DND-41 (cell line): ENCODE results near the gene RORB.

Experiments
- ATAC-seq: fragments of 200-7000 bp; cut with Tn5 transposase; 3 replicates; pipeline ENCODE4 v1.9.1; 2021; ENCODE audit warnings: low read depth; ENCODE audit not compliant: insufficient read depth
- DNase-seq: peaks from one replicate; pipeline ENCODE4 v3.0.0-alpha.2; 2020
- H2AFZ ChIP-seq: 2 replicates; pipeline ENCODE4 v1.6.0; 2012; ENCODE audit warnings: low read depth, low read length
- H3K27ac ChIP-seq: 2 replicates; pipeline ENCODE4 v1.5.1; 2012; ENCODE audit warnings: low read length, inconsistent platforms
- H3K27me3 ChIP-seq: fragments of 200-600 bp; sonication (generic); 2 replicates; pipeline ENCODE4 v1.6.0; 2012; ENCODE audit warnings: low read length, mild to moderate bottlenecking, inconsistent platforms; ENCODE audit not compliant: insufficient read depth, poor library complexity
- H3K36me3 ChIP-seq: 2 replicates; pipeline ENCODE4 v1.5.1; 2012; ENCODE audit warnings: low read length, inconsistent platforms; ENCODE audit not compliant: insufficient read depth
- H3K4me1 ChIP-seq: 2 replicates; pipeline ENCODE4 v1.5.1; 2012; ENCODE audit warnings: mild to moderate bottlenecking, low read length; ENCODE audit not compliant: insufficient read depth
- H3K4me2 ChIP-seq: 2 replicates; pipeline ENCODE4 v1.6.0; 2012; ENCODE audit warnings: mild to moderate bottlenecking, moderate library complexity, low read length, inconsistent platforms; ENCODE audit not compliant: insufficient read depth
- H3K4me3 ChIP-seq, 2 experiments: fragments of 200-600 bp in 1 of 2; shearing (Covaris generic) in 1 of 2; 2 replicates each; pipeline ENCODE4 v1.5.1; 2012 to 2016; ENCODE audit warnings: inconsistent platforms in 2 of 2, low read length in 2 of 2, mild to moderate bottlenecking in 2 of 2, low read depth in 1 of 2, moderate library complexity in 1 of 2
- H3K79me2 ChIP-seq: 2 replicates; pipeline ENCODE4 v1.6.0; 2012; ENCODE audit warnings: low read length, inconsistent platforms; ENCODE audit not compliant: insufficient read depth
- H3K9ac ChIP-seq: 2 replicates; pipeline ENCODE4 v1.6.0; 2012; ENCODE audit warnings: low read depth, mild to moderate bottlenecking, inconsistent platforms, low read length, moderate library complexity
- H3K9me3 ChIP-seq: 2 replicates; pipeline ENCODE4 v1.5.1; 2012; ENCODE audit warnings: low read length, moderate library complexity, mild to moderate bottlenecking, inconsistent platforms; ENCODE audit not compliant: insufficient read depth, severe bottlenecking
- H4K20me1 ChIP-seq: 2 replicates; pipeline ENCODE4 v1.6.0; 2012; ENCODE audit warnings: low read length; ENCODE audit not compliant: insufficient read depth
- CTCF ChIP-seq: IDR thresholded peaks from 2 replicates; pipeline ENCODE4 v1.5.1; 2012; ENCODE audit warnings: borderline replicate concordance, low read length, moderate library complexity, mild to moderate bottlenecking; ENCODE audit not compliant: poor library complexity, severe bottlenecking; ENCODE audit errors: extremely low read depth
- EZH2 ChIP-seq: IDR thresholded peaks from 3 replicates; pipeline ENCODE4 v1.6.1; 2012; ENCODE audit warnings: borderline replicate concordance, low read depth, mild to moderate bottlenecking, moderate library complexity, low read length, inconsistent platforms; ENCODE audit not compliant: severe bottlenecking

RORB gene

GRCh38 chr9:74577956-74578355 is 80.8 kb downstream of the RORB start:
- peak; percentile 27; the same call in 1 of the 3 replicates for ATAC-seq
- Histone ChIP-seq H3K9me3 (no peaks in the 10 kb centered on the region), H3K4me2 (no peak overlapping the region), H3K9ac (no peak overlapping the region), H3K27me3 (no peaks in the 10 kb centered on the region), H3K4me3 (no peak overlapping the region), H2AFZ (no peak overlapping the region), H3K27ac (no peak overlapping the region), H3K79me2 (peaks cover 98% of the 10 kb centered on the region), H3K4me1 (no peaks in the 10 kb centered on the region), H3K36me3 (peaks cover 6% of the 10 kb centered on the region; the same call in 1 of the 2 replicates), H4K20me1 (peaks cover 7% of the 10 kb centered on the region; the same call in 1 of the 2 replicates)
- no peak for DNase-seq
- TF ChIP-seq CTCF = peak; percentile 40
- TF ChIP-seq EZH2 = no peak

GRCh38 chr9:74589576-74589975 is 92.4 kb downstream of the RORB start:
- peaks cover 94% of the 10 kb centered on the region for H3K79me2 ChIP-seq
- H3K27ac ChIP-seq = no peak overlapping the region
- H4K20me1 ChIP-seq = peaks cover 34% of the 10 kb centered on the region; the same call in 1 of the 2 replicates
- peak; percentile 36 for DNase-seq
- no peak overlapping the region for H3K4me3 ChIP-seq
- ATAC-seq = peak; percentile 71
- no peak overlapping the region for H2AFZ ChIP-seq
- H3K4me1 ChIP-seq = peaks cover 7% of the 10 kb centered on the region; the same call in 1 of the 2 replicates
- H3K27me3 ChIP-seq = no peaks in the 10 kb centered on the region
- no peaks in the 10 kb centered on the region for H3K9me3 ChIP-seq
- no peak overlapping the region for H3K9ac ChIP-seq
- no peak overlapping the region for H3K4me2 ChIP-seq
- no peak for TF ChIP-seq CTCF
- no peak for TF ChIP-seq EZH2
- H3K36me3 ChIP-seq = peaks cover 19% of the 10 kb centered on the region; the same call in 1 of the 2 replicates

GRCh38 chr9:74595286-74595685 is 98.2 kb downstream of the RORB start:
- H3K4me3 ChIP-seq = no peak overlapping the region
- no peak for DNase-seq
- H3K9ac ChIP-seq = no peak overlapping the region
- no peaks in the 10 kb centered on the region for H3K27me3 ChIP-seq
- no peaks in the 10 kb centered on the region for H3K4me1 ChIP-seq
- ATAC-seq = no peak
- no peak for TF ChIP-seq EZH2
- no peak for TF ChIP-seq CTCF
- H3K27ac ChIP-seq = no peak overlapping the region
- H3K4me2 ChIP-seq = no peak overlapping the region
- H3K79me2 ChIP-seq = peaks cover 88% of the 10 kb centered on the region
- H4K20me1 ChIP-seq = peaks cover 25% of the 10 kb centered on the region; the same call in 1 of the 2 replicates
- H3K9me3 ChIP-seq = no peaks in the 10 kb centered on the region
- peaks cover 16% of the 10 kb centered on the region; the same call in 1 of the 2 replicates for H3K36me3 ChIP-seq
- H2AFZ ChIP-seq = no peak overlapping the region
